SHP77 (cell line): ENCODE results near the gene NOTO.
"Not testable (repeated sequence)": the region's sequence is repeated elsewhere in the genome, so short reads cannot be mapped to it uniquely, and the experiment has no call there.

ENCODE experiments used
- DNase-seq, 2 experiments: peaks; one replicate each; lab custom pipeline; 2025; lab: John Stamatoyannopoulos, UW

Gene NOTO

GRCh38 chr2:73200281-73200680 lies 2.1 kb upstream of the NOTO start:
- not testable (repeated sequence) for DNase-seq

- no peak for DNase-seq
Measured at GRCh38 chr2:73203055-73203681, 794 bp downstream of the NOTO start.

- no peak for DNase-seq
Measured at GRCh38 chr2:73205611-73206010, 3.2 kb downstream of the NOTO start.

- DNase-seq: no peak
Measured at GRCh38 chr2:73208258-73208657, 5.9 kb downstream of the NOTO start.

- DNase-seq: no peak
Measured at GRCh38 chr2:73210019-73210418, 7.6 kb downstream of the NOTO start.

- no peak for DNase-seq
Measured at GRCh38 chr2:73210696-73211095, 8.3 kb downstream of the NOTO start.

GRCh38 chr2:73212098-73212447 lies 9.7 kb downstream of the NOTO start:
- no peak for DNase-seq

- peak; percentile 71 to 76 for DNase-seq
Measured at GRCh38 chr2:73212448-73213176, 10.2 kb downstream of the NOTO start.

- peak; percentile 64 to 79 for DNase-seq
Measured at GRCh38 chr2:73214120-73215035, 12.0 kb downstream of the NOTO start, which contains the start of gene SMYD5. Gene SMYD5 (plus strand): TSS chr2:73214245. CDS start chr2:73214267, 22 bp downstream.

- no peak for DNase-seq
Measured at GRCh38 chr2:73215254-73215653, 12.9 kb downstream of the NOTO start.

- DNase-seq: no peak
Measured at GRCh38 chr2:73217160-73217559, 14.8 kb downstream of the NOTO start.

GRCh38 chr2:73217826-73218225 lies 15.5 kb downstream of the NOTO start:
- no peak for DNase-seq

GRCh38 chr2:73218298-73218697 lies 15.9 kb downstream of the NOTO start:
- no peak for DNase-seq

GRCh38 chr2:73223821-73224220 lies 21.4 kb downstream of the NOTO start:
- DNase-seq: no peak

GRCh38 chr2:73225513-73226360 lies 23.4 kb downstream of the NOTO start:
- DNase-seq: no peak

GRCh38 chr2:73227086-73227485 lies 24.7 kb downstream of the NOTO start:
- no peak for DNase-seq

GRCh38 chr2:73228631-73229030 lies 26.3 kb downstream of the NOTO start:
- no peak for DNase-seq

- peak in 1 of 2 experiments; percentile 24 for DNase-seq
Measured at GRCh38 chr2:73232403-73233153, 30.2 kb downstream of the NOTO start.

GRCh38 chr2:73233154-73233931 lies 31.0 kb downstream of the NOTO start, which contains the start of gene PRADC1:
Gene PRADC1 (minus strand): TSS chr2:73233239. CDS start chr2:73233160, 79 bp downstream.
- DNase-seq: peak; percentile 99
